HG03280 (cell line): ENCODE data around the gene CPXM2.

Source experiments
- ATAC-seq: cut with Tn5 transposase; IDR thresholded peaks from one replicate; pipeline ENCODE4 v1.9.1; 2021; ENCODE audit warnings: mild to moderate bottlenecking, moderate library complexity; ENCODE audit not compliant: unreplicated experiment

Gene CPXM2

DNA sequence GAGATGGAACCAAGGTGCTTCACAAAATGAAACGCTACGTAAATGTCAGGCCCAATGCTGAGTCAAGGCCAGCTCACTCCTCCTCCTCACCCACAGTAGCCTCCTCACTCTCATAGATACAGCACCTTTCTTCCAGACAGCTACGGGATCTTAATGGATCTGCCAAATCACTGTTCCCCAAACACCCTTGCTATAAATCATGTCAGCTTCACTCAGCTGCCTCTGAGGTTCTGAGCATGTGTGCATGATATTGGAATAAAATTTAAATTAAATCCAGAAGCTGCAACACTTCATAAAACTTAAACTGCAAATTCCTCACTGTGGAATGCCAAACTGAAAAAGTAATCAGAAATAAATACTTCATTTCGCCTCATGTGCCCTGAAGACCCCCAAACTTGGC, 14.7 kb upstream of the CPXM2 start:
- ATAC-seq, result no peak

DNA sequence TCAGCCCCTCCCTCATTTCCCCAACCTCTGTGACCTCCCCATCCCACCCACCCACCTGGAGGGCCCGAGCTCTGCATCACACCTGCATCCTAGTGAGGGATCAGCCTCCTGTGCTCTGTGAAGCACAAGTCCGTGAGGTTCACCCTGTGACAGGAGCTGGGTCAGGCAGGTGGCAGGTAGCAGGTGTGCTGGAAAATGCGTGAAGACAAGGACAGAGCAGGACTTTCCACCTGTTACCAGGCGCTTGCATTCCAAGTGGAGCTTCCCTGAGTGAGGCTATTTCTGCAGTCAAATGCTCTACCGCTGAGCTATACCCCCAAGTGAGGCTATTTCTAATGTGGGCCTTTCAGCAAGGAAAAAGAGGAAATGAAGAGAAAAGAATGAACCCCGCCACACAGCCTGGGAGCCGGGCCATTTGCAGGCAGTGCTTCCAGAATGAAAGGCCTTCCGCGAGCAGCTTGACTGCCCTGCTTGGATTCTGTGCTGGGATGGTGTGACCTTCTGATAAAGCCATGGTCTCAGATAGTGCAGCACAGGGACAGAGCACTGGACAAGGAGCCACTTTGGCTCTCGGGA, 13.3 kb upstream of the CPXM2 start:
- ATAC-seq, result no peak

DNA sequence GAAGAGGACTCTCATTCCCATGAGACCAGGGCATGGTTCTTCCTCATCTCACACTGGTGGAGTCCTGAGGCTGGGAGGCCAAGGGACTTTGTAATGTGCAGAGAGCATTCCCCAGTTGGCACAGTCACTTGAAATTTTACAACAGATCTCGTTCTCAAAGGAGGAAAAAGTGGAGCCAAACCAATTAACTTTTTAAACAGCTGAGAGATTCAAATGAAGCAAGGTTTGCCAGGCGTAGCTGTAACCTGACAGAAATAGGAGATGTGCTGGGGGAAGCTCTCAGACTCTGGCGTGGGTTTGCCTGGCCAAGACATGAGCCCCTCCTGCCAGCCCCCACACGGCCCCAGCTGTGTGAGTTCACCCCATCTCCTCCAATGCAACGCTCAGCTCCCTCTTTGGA, 12.0 kb upstream of the CPXM2 start:
- no peak for ATAC-seq

DNA sequence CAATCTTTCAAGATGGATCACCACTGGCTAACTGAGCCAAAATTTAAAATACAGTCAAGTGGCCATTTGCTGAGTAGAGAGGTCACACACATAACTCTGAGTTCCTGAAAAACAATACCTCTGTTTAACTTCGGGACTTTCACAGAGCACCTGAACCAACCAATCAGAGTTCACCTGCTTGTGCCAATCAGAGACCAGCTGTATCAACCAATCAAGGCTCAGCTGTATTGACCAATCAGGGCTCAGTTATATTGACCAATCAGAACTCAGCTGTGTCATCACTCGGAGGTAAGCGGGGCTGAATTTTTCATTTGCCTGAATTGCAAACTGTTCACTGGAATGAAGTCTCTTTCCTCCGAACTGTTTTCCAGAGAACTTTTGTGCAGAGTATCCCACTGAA, 10.0 kb upstream of the CPXM2 start:
- ATAC-seq, result no peak

DNA sequence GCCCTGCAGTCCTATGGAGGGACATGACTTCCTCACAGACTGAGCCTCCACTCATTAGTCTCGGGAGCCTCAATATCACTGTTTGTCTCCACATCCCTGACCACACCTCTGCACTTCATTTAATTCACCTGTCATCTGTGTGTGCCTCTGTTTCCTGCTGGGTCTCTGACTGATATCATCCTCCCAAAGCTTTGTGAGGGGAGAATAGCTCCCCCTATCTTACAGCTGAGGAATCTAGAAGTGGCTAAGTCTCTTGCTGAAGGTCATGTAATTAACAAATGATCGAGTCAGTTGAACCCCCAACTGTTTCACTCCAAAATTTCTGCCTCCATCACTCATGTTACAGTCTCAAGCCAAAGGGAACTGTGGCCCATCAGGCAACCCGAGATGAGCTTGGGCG, 5.5 kb upstream of the CPXM2 start:
- no peak for ATAC-seq

DNA sequence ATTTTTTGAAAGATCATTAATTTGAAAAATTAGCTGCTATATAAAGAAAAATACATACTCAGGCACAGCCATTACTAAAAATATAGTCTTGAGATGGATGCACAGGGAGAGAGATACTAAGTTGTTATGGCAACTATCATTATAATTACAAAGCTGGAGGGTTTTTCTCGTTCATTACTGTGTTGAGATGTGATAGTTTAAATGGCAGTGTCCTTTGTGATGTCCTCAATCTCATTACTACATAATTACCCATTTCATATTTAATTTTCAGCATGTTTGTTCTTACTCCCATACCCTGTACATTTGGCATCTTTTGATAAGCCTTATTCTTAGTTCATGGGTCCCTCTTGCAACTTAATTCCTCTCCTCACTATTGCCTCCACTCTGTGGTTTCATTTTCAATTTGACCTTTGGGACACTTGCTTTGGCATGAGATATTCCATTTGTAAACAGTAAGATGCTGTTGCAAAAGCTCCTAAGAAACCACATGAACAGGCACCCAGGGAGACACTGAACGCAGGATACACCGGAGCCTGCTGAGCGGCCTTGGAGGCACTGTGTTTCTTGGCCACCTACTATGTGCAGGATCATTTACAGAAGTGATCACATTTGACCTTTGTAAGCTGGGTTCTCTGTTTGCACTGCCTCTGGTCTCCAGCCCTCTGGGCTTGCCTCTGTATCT, 4.8 kb upstream of the CPXM2 start:
- no peak for ATAC-seq

DNA sequence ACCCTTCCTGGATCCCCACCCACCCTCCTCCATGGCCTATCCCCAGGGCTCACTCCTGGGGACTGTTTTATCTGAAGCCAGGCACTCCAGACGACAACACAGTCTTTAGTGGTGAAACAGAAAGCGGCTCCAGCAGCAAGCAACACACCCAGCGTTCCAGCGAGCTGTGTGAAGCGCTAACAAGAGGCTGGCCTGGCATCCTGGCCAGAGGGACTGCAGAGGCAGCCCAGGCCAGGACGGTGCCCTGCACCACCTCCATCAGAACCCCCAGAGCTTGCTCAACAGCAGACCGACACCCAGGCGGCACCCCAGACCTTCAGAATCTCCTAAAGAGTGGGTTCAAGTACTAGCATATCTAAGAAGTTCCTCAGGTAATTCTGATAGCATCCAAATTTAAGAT, 2.0 kb upstream of the CPXM2 start:
- no peak for ATAC-seq

DNA sequence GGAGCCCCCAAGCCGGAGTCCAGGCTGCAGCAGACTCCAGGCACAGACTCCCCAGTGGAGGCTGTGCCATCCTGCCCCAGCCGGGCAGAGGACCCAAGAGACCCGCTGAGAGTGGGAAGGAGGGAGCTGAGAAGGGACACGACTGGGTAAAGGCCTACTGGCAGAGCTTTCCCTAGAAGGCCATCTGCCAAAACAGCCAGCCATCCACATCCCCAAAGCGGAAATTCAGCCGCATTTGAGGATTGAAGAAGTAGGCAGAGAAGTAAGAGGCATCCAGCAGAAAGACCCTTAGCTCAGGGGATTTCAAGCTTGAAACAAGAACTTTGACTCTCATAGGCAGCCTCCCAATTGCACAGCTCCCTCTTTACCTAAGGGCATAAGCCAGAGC, 857 bp downstream of the CPXM2 start:
- no peak for ATAC-seq

DNA sequence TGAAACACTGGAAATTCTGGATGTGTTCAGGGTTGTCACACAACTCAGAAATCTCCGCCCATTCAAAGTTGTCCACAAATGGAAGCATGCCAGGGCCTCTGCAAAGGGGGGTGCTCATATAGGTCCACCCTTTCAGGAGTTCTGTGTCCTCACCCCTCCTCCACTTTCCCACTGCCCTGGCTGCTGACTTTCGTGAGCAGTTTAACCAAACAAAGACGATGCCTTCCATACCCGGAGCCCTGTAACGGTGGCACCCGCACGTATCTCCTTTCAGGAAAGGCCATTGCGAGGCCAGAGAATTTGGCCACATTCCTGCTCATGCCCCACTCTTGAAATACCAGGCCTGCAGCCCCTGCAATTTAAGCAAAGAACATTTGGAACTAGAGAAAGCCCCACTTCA, 1.4 kb downstream of the CPXM2 start:
- no peak for ATAC-seq

DNA sequence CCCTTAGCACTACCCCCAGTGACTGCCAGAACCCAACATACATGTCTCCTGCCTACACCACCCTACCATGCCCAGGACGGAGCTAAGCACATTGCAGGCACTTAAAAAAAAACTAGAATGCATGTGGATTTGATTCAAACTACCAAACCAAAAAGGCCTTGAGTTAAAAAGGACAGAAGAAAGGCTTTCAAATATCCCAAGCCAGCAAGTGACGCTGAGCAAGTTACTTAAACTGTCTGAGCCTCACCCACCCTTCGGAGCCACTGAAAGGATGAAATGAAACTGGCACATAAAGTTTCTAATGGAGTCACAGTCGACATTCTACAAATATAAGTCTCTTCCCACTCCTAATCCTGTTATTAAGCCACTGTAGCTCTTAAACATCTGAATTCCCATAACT, 1.8 kb downstream of the CPXM2 start:
- no peak for ATAC-seq

DNA sequence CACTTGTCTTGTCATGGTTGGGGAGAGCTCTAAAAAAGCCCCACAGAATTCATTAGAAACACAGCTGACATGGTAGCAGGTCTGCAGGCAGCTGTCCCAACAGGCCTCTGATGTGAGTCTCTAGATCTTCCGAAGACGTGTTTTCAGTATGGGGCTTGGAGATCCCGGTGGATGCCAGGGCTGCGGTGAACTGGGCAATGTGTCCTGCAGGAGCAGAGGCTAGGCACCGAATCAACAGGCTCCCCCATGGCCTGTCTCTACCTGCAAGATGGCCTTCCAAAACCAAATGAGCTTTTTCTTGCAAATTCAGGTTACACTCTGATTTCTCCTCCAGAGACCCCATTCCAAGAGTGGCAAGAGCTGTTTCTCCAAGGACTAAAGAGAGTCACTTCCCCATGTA, 2.9 kb downstream of the CPXM2 start:
- ATAC-seq, result no peak

DNA sequence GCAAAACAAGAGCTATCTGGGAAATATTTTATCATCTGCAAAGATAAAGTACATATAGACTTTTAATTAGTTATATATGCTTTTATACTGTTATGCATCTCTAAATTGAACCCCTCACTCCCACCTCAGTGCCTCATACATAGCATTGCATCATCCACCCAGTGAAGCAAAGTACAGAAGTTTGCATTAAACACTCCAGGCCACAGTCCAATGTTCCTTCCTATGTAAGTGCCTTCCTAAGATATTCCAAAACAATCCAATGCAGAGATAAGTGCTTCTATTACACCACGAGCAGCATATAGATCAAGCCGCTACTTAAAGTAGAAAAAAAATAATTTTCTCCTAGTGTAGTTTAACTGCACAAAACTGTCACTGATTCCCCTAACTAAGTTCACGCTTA, 3.4 kb downstream of the CPXM2 start:
- ATAC-seq, result no peak

DNA sequence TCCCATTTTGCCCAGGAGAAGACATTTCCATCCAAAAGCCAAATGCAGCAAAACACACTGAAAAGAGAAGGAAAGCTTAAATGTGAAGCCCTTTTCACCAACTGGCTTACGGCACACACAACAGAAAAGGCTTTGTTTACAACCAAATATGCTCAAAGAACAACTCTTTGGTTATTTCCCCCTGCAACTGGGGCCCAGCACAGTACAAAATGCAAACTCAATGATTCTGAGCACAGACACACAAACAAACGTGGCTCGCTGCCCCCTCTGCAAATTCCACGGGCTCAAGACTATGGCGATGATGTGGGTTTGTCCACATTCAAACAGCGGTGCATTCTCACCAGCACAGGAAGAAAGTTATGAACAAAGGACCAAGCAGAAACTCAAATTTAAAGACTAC, 5.3 kb downstream of the CPXM2 start:
- ATAC-seq, result no peak

DNA sequence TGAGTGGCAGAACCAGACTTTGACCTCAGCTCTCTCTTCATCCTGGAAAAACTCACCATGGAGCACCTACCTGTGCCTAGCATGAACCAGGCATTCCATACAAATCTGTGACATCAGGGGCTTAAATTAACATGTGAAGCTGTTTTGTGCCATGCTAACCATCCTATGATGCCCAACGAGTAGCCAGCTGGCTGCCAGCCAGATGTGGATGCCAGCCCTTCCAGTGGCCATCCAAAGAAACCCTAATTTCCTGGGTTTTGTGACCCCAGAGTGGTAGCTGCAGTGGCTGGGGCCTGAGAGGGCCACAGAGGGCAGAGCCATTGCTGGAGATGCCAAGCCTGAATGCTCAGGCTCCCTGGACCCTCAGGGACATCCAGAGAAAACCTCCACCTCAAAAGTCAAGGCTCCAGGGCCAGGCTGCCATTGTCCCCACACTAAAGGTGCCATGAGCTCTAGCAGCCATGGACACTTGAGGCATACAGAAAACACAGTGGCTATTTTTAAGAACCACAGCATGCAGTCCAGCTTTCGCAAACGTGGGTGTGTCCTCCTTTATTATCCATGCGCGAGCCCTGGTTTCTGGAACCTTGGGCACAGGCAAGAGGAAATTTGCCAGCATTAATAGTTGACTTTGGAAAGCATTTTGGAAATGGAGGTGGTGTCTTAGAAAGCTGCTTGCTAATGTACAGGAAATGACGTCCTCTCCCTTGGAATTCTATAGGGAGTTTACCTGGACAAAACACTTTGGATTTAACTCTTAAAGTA, 6.0 kb downstream of the CPXM2 start:
- no peak for ATAC-seq

DNA sequence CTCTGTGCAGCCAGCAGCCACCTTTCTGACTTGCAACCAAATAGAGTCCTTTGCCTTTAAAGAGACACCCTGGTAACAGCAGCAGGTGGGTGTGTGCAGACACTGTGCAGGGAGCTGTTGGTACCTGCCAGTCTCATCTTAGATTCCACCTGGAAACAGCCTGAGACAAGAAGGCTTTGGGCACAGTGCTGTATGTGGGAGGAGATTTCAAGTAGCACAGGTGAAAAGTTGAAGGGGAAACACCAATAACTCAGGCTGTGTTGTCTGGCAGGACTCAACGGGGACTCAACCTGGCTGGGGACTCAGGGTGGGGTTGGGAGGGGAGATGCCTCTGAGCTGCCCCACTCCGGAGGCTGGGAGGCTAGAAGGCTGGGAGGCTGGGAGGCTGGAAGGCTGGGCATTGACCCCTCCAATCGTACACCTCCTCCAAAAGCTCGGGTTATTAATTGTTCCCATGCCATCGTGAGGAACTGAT, 6.7 kb downstream of the CPXM2 start:
- no peak for ATAC-seq

DNA sequence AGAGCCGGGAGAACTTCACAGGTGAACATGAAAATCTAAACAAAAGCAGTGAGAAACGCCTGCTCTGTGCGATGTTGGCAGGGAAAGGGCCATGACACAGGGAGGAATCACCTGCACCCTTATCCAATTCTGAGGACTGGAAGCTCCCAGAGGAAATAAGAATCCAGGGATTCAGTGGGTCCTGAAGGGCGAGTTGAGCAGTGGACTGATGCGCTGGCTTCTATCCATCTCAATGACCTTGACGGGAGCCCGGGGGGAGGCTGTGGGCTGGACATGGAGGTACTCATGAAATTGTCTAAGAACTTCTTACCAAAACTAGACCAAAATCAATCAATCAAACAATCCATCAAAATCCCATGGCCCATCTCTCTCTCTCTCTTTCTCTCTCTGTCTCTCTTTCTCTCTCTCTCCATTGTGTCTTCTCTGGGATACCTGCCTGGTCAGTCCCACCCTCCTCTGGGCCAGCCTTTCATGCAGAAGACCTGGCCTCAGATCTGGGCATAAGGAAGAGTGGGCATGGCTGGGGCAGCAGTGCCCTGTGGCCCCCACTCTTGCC, 7.2 kb downstream of the CPXM2 start:
- no peak for ATAC-seq

DNA sequence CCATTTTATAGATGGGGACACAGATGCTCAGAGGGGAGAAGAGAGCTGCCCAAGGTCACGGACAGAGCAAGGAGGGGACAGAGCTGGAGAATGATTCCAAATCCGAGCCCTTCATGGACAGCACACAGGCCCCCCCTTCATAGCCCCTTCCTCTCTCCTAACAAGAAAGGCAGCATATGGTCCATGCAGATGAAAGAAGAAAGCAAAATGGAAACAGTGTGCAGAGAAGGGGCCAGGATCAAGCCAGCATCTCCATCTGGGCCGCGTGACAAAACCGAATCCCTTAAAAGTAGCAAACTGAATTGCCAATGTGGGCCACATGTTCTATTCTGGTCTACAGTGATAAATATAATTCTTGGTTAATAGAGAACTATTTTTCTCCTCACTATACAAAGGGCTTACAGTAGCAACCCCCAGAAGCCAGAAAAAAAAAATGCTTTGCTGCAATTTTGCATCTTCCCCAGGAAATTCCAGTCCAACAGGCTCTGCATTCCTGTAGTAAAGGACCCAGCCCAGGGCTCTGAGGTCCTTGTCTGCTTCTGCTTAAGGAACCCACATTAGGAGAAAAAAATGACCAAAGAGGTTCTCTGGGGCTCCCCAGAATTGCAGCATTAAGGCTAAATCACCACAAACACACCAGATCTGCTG, 7.8 kb downstream of the CPXM2 start:
- no peak for ATAC-seq

DNA sequence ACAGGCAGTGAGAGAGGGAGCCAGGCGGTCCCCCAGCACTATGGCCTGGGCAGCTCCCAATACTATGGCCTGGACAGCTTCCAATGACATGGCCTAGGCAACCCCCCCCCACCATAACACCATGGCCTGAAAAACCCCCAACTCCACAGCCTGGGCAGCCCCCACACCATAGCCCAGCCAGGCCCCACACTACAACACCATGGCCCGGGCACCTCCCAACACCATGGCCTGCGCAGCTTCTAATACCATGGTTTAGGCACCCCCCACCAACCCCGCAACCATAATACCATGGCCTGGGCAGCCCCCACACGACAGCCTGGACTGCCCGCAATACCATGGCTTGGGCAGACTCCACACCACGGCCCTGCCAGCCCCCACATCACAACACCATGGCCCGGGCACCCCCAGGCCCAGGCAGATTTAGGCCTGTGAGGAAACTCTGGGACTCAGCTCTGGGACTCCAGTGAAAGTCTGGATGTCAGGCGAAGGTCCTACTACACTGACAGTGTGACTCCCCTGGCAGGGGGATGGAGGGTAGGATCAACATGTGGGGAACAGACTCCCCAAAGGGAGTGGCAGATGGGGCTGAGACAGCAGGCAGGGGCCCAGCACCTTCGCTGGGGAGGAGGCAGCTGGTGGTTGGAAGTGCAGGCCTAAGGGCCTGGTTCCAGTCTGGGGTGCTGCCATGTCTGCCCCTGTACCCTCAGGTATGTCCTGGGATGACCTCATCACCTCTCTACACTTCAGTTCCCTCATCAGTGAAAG, 8.7 kb downstream of the CPXM2 start:
- ATAC-seq, result no peak

DNA sequence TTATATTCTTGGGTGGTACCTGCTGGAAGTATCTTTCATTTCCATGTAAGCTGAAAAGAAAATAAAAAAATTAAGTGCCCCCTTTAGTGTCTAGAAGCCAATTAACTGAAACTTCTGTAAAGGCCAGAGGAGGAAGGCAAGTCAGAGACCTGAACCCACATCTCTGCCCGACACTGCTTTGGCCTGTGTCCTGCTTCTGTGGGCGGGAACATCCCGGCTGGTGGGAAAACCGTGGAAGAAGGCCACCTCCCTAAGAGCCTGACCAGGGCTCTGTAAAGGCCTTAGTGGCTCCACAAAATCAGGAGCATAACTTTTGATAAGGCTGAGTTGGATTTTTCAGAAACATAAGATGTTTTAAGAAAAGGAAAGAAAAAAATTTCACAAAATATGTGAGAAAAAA, 9.4 kb downstream of the CPXM2 start:
- ATAC-seq, result no peak

DNA sequence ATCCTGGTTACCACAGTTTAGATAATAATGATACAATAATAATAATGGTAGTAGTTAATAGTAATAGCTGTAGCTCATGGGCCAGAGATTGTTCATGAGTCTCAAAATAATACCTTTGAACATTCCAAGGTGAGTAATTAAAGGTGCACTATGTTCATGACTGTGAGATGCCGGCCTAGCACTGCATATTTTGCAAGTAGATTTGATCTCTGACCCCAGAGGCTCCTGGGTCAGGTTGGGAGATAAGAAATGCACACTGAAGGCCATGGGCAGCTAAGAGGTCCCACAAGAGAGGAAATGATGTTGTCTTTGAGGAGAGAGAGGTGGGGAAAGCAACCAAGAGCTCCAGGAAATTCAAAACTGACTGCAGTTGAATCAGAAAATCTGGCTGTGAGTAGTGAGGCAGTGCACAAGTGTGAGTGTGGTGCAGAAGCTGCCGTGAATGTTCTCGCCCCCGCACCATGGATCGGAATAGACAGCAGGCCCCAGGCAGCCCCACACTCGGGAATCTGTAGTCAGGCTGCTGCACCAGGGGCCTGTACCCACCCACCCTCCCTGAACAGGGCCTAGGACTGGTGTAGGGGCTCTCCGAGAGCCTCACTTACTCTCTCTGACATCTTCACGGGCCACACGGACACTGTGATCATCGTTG, 11.9 kb downstream of the CPXM2 start:
- no peak for ATAC-seq
